TTC549 (cell line): ENCODE results near the gene LEMD1.
"Not testable (repeated sequence)": the region's sequence is repeated elsewhere in the genome, so short reads cannot be mapped to it uniquely, and the experiment has no call there.

ENCODE experiments used
- FAIRE-seq: peaks from 2 replicates; lab custom pipeline; 2012; peaks lifted over from hg19 to GRCh38; lab: Jason Lieb, UNC

Gene LEMD1

DNA sequence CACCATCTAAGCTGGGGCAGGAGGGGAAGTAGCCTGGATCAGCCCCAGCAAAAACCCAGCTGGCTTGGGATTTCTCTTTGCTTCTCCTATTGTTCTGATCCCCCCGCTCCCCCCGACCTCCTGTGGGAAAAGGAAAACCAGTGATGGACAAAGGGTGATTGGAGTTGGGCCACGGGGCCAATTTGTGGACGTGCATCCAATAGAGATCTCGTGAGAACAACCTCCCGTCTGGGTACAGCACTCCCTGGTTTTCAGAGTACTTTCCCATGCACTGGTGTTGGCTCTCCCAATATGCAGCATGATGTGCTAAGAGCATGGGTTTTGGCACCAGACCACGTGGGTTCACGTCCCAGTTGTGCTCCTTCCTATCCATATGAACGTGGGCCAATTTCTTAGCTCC lies 25.0 kb upstream of the LEMD1 start:
- no peak for FAIRE-seq

- no peak for FAIRE-seq
These were observed 23.7 kb upstream of the LEMD1 start for GRCh38 chr1:205445646-205445935.

DNA sequence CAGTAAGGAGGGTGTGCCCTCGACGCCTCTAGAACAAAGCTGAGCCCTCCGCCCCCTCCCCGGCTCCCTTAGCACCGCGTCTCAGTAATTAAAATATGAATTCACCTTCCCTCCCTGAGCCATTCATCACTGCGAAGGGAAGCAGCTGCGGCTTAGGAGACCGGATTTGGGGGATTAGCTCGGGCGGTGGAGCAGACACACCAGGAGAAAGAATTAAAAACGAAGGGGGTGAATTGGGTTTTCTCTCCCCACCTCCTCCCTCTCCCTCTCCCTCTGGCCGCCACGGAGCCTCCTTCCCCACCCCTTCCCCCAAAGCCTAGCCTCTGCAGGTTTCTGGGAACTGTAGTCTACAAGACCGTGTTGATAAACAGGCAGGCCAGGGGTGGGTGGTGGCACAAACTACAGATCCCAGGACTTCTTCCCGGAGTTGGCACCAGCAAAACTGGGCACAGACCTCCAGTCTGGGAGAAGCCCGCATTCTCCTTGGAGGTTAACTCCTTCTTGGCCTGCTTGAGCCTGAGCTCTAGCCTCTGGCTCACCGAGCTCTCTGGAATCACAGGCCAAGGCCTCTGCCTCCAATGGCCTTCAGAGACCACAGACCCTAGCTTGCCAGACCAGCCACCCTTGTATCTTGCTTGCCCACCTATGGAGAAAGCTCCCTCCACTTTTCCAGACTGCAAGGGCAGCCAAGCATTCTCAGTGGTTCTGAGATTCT lies 23.2 kb upstream of the LEMD1 start:
- no peak for FAIRE-seq

DNA sequence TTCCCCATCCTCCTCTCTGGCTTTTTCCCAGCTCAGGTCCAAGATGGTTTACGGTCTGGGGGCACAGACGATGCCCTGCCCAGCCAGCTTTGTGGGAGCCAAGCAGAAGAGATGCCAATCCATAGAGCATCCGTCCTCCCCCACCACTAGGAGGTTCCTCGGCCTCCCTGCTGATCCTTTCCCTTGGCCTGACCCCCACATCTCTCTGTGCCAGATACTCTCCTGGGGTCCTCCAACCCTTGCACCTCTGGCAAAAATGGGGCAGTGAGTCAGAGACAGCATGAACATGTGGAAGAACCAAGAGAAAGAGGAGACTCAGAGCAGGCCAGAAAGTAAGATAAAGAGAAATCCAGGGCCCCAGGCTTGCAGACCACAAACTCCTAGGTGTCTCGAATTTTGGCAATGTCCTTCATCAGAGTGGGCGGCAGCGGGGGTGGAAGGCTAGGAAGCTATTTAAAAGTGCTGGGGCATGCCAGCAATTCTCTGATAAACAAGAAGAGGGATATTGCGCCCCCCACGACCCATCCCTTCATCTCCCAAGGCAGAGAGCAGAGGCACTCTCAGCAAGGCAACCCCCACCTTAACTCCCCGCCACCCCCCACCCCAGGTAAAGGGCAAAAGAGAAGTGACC lies 22.6 kb upstream of the LEMD1 start:
- FAIRE-seq = no peak

GRCh38 chr1:205443585-205444299 lies 21.9 kb upstream of the LEMD1 start:
- FAIRE-seq = no peak

DNA sequence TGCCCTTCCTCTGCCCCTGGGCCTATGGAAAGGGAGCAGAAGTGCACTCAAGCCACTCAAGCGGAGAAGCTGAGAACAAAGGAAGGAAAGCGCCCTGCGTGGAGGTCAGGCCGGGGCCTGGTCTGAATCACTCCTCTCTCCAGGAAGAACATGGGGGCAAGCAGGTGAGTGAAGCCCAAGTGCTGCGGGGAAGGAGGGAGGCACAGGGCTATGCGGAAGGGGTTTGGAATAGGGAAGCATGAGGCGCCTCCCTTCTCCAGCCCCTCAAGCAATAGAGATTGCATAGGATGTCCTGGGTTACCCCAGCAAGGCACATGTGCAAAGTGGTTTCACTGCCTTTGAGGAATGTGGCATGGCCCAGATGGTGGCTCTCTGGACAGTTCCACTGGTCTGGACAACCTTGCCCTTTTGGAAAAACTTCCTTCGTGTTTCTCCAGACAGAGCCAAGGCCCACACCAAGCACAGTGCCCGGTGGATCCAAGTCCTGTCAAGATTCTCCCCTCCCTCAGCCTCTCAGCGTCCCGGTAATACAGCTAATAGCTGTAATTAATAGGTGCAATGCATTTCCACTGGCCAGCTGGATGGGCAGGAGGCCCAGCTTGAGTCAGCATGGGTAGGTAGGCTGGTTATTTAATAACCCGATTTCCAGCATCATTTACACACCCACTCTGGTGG lies 20.3 kb upstream of the LEMD1 start:
- FAIRE-seq = no peak

DNA sequence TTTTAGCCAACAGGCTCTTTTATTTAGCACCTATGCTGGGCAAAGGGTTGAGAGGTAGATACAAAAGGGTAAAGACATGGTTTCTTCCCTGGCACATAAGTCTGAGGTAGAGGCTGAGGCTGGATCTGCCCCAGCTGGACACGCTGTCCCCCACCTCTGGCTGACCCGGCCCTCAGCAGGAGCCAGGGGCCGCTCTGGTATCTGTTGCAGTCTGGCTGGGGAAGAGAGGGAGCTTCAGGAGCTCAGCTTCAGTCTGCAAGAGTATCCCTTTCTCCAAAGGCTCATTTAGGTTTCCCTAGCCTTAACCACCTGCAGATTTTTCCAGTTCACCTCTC lies 19.8 kb upstream of the LEMD1 start:
- no peak for FAIRE-seq

GRCh38 chr1:205441318-205441633 lies 19.4 kb upstream of the LEMD1 start:
- FAIRE-seq = no peak

- no peak for FAIRE-seq
These were observed 18.8 kb upstream of the LEMD1 start for GRCh38 chr1:205440476-205441317.

DNA sequence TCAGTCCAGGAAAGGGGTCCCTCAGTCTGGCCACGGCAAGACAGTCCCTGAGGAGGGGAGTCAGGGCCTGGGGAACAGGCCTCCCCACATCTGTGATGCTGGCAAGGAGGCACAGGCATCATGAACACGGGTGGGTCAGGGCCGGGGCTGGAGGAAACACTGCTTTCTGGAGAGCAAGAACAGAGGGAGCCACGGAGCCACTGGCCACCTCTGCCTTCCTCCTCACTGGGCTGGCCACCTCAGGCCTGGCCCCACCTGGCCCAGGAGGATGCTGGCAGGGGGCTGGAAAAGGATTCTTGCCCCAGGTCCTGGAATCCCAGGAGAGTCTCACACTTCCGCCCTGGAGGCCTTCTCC lies 18.2 kb upstream of the LEMD1 start:
- FAIRE-seq = no peak

- FAIRE-seq = no peak
These were observed 16.6 kb upstream of the LEMD1 start for GRCh38 chr1:205438213-205439158.

GRCh38 chr1:205437570-205437969 lies 15.7 kb upstream of the LEMD1 start:
- FAIRE-seq = no peak

DNA sequence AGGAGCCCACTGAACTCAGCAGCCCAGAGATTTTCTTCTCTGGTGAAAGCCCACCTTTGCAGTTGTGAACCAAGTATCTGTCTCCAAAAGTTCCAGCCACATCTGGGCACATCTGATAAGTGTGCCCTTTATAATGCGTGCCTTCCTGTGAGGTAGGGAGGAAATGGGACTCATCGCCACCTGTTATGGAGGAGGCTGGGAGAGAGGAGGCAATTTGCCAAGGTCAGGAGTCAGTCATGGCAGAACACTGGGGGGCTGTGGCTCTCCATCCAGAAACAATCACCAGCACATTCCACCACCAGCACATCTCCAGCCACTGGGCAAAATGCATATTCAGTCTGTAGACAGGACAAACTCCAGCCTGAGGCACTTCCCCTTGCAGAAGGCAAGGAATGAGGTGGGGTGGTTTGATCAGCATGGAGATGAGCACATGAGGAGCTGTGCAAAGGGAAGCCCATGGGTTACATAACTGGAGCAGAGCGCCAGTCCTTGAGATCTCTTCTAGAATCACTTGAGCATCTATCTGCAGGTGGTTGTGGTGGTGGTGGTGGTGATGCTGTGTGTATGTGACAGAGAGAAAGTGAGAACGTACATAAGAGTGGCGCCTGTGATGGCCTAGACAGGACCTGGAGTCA lies 15.0 kb upstream of the LEMD1 start:
- no peak for FAIRE-seq

DNA sequence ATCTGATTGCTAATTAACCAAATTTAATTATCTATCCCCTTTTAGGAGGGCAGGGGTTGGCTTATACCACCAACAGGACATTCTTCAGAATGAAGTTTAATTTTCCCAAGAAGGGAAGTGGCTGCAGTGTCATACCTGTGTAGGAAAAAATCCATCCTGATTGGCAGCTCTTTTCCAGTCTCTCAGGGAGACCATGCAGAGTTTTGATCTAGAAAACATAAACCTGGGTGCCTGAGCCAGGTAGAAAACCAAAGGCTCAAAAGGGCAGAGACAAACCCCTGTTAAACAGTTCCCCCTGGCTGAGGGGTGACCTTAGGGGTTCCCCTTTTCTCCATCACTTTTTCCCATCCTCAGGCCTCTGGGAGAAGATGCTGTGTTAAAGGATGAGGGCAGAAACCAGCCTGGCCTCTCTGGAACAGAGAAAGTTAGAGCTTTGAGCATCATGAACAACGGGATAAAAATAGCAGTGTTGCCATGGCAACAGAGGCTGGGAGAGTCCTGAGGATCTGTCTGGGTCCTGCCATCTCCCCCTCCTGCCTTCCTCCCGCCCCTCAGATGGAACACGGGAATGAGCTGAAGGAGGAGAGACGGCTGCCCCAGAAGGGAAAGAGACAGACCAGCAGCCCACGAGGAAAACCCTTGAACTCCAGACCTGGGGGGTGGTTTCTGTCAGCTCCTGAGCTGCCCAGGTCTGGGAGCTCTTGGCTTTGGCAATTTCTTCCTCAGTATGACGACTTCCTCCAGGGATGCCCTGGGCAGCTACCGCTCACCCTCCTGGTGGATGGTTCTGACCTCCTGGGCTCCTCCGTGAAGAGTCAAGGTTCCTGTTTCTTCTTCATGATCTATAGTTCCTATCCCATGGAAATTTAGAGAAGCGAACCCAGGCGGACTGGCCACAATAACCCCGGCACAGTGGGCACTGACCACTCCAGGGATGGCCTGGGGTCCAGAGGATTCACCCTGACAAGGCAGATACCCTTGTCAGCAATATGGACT lies 14.0 kb upstream of the LEMD1 start:
- no peak for FAIRE-seq

GRCh38 chr1:205434738-205435137 lies 12.9 kb upstream of the LEMD1 start:
- no peak for FAIRE-seq

DNA sequence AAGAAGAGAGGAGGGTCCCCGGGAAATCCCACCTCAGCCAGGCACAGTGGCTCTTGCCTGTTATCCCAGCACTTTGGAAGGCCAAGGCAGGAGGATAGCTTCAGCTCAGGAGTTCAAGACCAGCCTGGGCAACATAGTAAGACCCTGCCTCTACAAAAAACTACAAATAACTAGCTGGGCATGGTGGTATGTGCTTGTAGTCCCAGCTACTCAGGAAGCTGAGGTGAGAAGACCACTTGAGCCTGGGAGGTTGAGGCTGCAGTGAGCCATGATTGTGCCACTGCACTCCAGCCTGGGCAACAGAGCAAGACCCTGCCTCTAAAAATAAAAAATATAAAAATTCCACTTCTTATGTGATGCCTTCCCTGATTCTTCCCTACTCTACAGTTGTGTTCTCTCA lies 10.8 kb upstream of the LEMD1 start:
- FAIRE-seq = not testable (repeated sequence)

DNA sequence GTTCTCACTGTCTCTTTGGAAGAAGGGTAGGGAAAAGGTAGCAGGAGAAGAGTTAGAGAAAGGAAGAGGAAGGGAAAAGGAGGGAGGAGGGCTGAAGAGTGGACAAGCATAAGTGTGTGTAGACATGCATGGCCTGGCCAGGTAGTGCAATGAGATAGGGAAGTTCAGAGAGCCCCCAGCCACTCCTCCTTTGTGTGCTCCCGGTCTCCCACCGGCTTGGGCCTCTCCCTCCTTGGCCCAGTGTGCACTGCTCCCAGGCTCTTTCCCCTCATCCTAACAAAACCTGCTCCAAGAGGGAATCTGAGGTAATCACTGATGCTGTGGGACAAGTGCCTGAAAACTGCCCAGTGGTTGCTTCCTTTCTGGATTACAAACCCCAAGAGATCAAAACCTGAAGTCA lies 10.3 kb upstream of the LEMD1 start:
- no peak for FAIRE-seq

DNA sequence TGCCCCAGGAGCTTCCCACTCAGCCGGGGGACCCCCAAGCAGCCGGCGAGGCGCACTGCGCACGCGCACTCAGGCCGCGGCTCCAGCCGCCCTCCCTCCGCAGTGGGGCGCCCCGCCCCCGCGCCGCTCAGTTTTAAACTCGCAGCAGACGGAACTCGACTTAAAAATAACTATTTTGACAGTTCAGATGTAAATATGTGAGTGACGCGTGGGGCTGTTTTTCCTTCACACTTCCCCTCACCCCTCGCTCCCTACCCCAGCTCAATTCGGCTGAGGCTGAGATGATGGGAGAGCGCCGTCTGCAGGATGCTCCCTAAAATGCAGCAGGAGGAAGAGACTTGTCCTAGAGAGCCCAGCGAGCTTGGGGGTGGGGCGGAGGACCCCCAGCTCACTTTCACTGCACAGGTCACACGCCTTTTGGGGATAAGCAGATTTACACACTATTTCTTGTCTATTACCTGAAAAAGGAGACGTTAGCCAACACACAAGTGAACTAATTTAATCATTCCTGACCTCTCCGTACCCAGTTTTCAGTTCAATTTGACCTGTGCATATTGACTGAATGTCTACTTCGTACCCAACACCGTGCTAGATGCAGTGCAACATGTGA lies 8.9 kb upstream of the LEMD1 start:
- FAIRE-seq = no peak
